HEK293 (cell line): ENCODE measurements around the gene CCL8.

Experiments used
- CTCF ChIA-PET: fragments of 350-600 bp; formaldehyde crosslinking; extraction: SDS; loops from one replicate; lab custom pipeline; 2021; ENCODE audit warnings: antibody characterized with exemption; lab: Yijun Ruan, JAX
- POLR2A ChIA-PET: fragments of 300-600 bp; formaldehyde crosslinking; extraction: SDS; loops from one replicate; lab custom pipeline; 2020; ENCODE audit warnings: antibody characterized with exemption, inconsistent platforms; lab: Yijun Ruan, JAX
- H3K27ac ChIP-seq: fragments of 200-500 bp; sonication (Bioruptor generic); 2 replicates; pipeline ENCODE4 v1.5.1; 2014; ENCODE audit warnings: low read depth, low read length, control low read depth, inconsistent platforms; ENCODE audit errors: extremely low read depth
- H3K36me3 ChIP-seq, 2 experiments: fragments of 200-500 bp in 1 of 2; sonication (Bioruptor generic) in 1 of 2; 1 replicate in 1 of 2; 2 replicates in 1 of 2; pipeline ENCODE4 v1.5.1; 2014 to 2017; ENCODE audit warnings: inconsistent platforms in 2 of 2, low read length in 2 of 2; ENCODE audit not compliant: control insufficient read depth in 2 of 2, insufficient read depth in 1 of 2
- H3K4me1 ChIP-seq: fragments of 200-500 bp; sonication (Bioruptor generic); 2 replicates; pipeline ENCODE4 v1.5.1; 2014; ENCODE audit warnings: mild to moderate bottlenecking, low read length, inconsistent platforms; ENCODE audit not compliant: control insufficient read depth, insufficient read depth
- H3K4me3 ChIP-seq: 2 replicates; pipeline ENCODE4 v1.5.1; 2011; ENCODE audit warnings: low read depth, mild to moderate bottlenecking, control low read depth, low read length, moderate library complexity
- H3K9me3 ChIP-seq: fragments of 200-500 bp; sonication (Bioruptor generic); 2 replicates; pipeline ENCODE4 v1.5.1; 2014; ENCODE audit warnings: low read depth, low read length, inconsistent platforms; ENCODE audit not compliant: control insufficient read depth, insufficient read depth
- MZF1 ChIP-seq: fragments of 450-650 bp; formaldehyde crosslinking; IDR thresholded peaks from 2 replicates; pipeline ENCODE4 v1.5.1; 2017; ENCODE audit warnings: missing biosample characterization, missing genetic modification characterization, borderline replicate concordance
- ZBTB17 ChIP-seq: fragments of 450-650 bp; formaldehyde crosslinking; IDR thresholded peaks from 2 replicates; pipeline ENCODE4 v1.5.1; 2016; ENCODE audit warnings: missing biosample characterization, missing genetic modification characterization
- ZEB2 ChIP-seq: fragments of 450-650 bp; formaldehyde crosslinking; IDR thresholded peaks from 2 replicates; pipeline ENCODE4 v1.5.1; 2016; ENCODE audit warnings: missing biosample characterization, missing genetic modification characterization
- ZFHX2 ChIP-seq: fragments of 450-650 bp; formaldehyde crosslinking; conservative IDR thresholded peaks from 2 replicates; pipeline ENCODE4 v1.5.1; 2016; ENCODE audit warnings: missing biosample characterization, missing genetic modification characterization
- ZFP37 ChIP-seq: fragments of 450-650 bp; formaldehyde crosslinking; IDR thresholded peaks from 2 replicates; pipeline ENCODE4 v1.5.1; 2016; ENCODE audit warnings: missing biosample characterization, missing genetic modification characterization
- ZNF112 ChIP-seq: fragments of 450-650 bp; formaldehyde crosslinking; IDR thresholded peaks from 2 replicates; pipeline ENCODE4 v1.5.0; 2017; ENCODE audit warnings: missing biosample characterization, missing genetic modification characterization
- ZNF155 ChIP-seq: fragments of 450-650 bp; formaldehyde crosslinking; IDR thresholded peaks from 2 replicates; pipeline ENCODE4 v1.5.1; 2016; ENCODE audit warnings: missing biosample characterization, missing genetic modification characterization
- ZNF16 ChIP-seq: fragments of 450-650 bp; formaldehyde crosslinking; IDR thresholded peaks from 2 replicates; pipeline ENCODE4 v1.5.1; 2016; ENCODE audit warnings: low read depth, missing biosample characterization, missing genetic modification characterization
- ZNF211 ChIP-seq: fragments of 450-650 bp; formaldehyde crosslinking; IDR thresholded peaks from 2 replicates; pipeline ENCODE4 v1.5.1; 2016; ENCODE audit warnings: low read depth, missing biosample characterization, missing genetic modification characterization
- ZNF223 ChIP-seq: fragments of 450-650 bp; formaldehyde crosslinking; IDR thresholded peaks from 2 replicates; pipeline ENCODE4 v1.5.1; 2016; ENCODE audit warnings: missing biosample characterization, missing genetic modification characterization
- ZNF274 ChIP-seq, 2 experiments: fragments of 200-500 bp in 1 of 2; fragments of 450-650 bp in 1 of 2; sonication (Bioruptor generic) in 1 of 2; formaldehyde crosslinking in 1 of 2; IDR thresholded peaks; 2 replicates each; pipeline versions ENCODE4 v1.5.1 to v1.6.1; 2014 to 2016; ENCODE audit warnings: borderline replicate concordance in 1 of 2, inconsistent platforms in 1 of 2, low read length in 1 of 2, missing biosample characterization in 1 of 2, missing genetic modification characterization in 1 of 2
- ZNF394 ChIP-seq: fragments of 450-650 bp; formaldehyde crosslinking; IDR thresholded peaks from 2 replicates; pipeline ENCODE4 v1.5.1; 2016; ENCODE audit warnings: missing biosample characterization, missing genetic modification characterization, mild to moderate bottlenecking, moderate library complexity, borderline replicate concordance
- ZNF398 ChIP-seq: fragments of 450-650 bp; formaldehyde crosslinking; IDR thresholded peaks from 2 replicates; pipeline ENCODE4 v1.5.1; 2017; ENCODE audit warnings: missing biosample characterization, missing genetic modification characterization
- ZNF433 ChIP-seq: fragments of 450-650 bp; formaldehyde crosslinking; IDR thresholded peaks from 2 replicates; pipeline ENCODE4 v1.5.1; 2016; ENCODE audit warnings: missing biosample characterization, missing genetic modification characterization, low read depth
- ZNF449 ChIP-seq: fragments of 450-650 bp; formaldehyde crosslinking; IDR thresholded peaks from 2 replicates; pipeline ENCODE4 v1.5.1; 2017; ENCODE audit warnings: missing biosample characterization, mild to moderate bottlenecking, missing genetic modification characterization, moderate library complexity
- ZNF488 ChIP-seq: fragments of 450-650 bp; formaldehyde crosslinking; IDR thresholded peaks from 2 replicates; pipeline ENCODE4 v1.5.1; 2016; ENCODE audit warnings: missing biosample characterization, missing genetic modification characterization
- ZNF549 ChIP-seq: fragments of 450-650 bp; IDR thresholded peaks from 2 replicates; pipeline ENCODE4 v1.5.1; 2018; ENCODE audit warnings: missing biosample characterization, missing genetic modification characterization, mild to moderate bottlenecking, inconsistent platforms, moderate library complexity
- ZNF555 ChIP-seq: fragments of 450-650 bp; formaldehyde crosslinking; conservative IDR thresholded peaks from 2 replicates; pipeline ENCODE4 v1.5.1; 2017; ENCODE audit warnings: missing biosample characterization, mild to moderate bottlenecking, missing genetic modification characterization, inconsistent platforms
- ZNF585B ChIP-seq: fragments of 450-650 bp; formaldehyde crosslinking; IDR thresholded peaks from 2 replicates; pipeline ENCODE4 v1.5.1; 2016; ENCODE audit warnings: missing biosample characterization, missing genetic modification characterization
- ZNF600 ChIP-seq: fragments of 450-650 bp; formaldehyde crosslinking; IDR thresholded peaks from 2 replicates; pipeline ENCODE4 v1.5.1; 2016; ENCODE audit warnings: missing biosample characterization, missing genetic modification characterization
- ZNF639 ChIP-seq: fragments of 450-650 bp; formaldehyde crosslinking; IDR thresholded peaks from 2 replicates; pipeline ENCODE4 v1.5.1; 2016; ENCODE audit warnings: missing biosample characterization, missing genetic modification characterization
- ZNF660 ChIP-seq: fragments of 450-650 bp; IDR thresholded peaks from 2 replicates; pipeline ENCODE4 v1.5.1; 2018; ENCODE audit warnings: missing biosample characterization, mild to moderate bottlenecking, missing genetic modification characterization
- ZNF768 ChIP-seq: fragments of 450-650 bp; formaldehyde crosslinking; IDR thresholded peaks from 2 replicates; pipeline ENCODE4 v1.5.1; 2018; ENCODE audit warnings: missing biosample characterization, mild to moderate bottlenecking, missing genetic modification characterization

The CCL8 gene

GRCh38 chr17:34368196-34368945, 49.1 kb downstream of the CCL8 start:
- Histone ChIP-seq H3K4me3 (no peak overlapping the region), H3K4me1 (0 out of 2 replicates have a peak, but pooled peaks cover 9% of the 10 kb centered on the region), H3K27ac (no peak overlapping the region), H3K36me3 (no peaks in the 10 kb centered on the region), H3K9me3 (no peaks in the 10 kb centered on the region)
- CTCF ChIA-PET = interaction anchor here (0.6 to 2.6 kb wide), 6 partner anchors 19 to 729 kb away, joined by 3 to 18 read pairs (median 4); no protein-coding TSS in a partner anchor
- POLR2A ChIA-PET = no interaction called here
- TF ChIP-seq ZNF16 (tag by site-specific recombination) (no peak), ZNF274 (IDR thresholded peaks at IDR 0.05; ENCODE audit: low read length) (no peak), ZNF274 (tag by site-specific recombination; IDR thresholded peaks at IDR 0.05; ENCODE audit: borderline replicate concordance) (no peak), ZNF585B (tag by site-specific recombination) (no peak), ZNF155 (no peak)

- H3K4me3 ChIP-seq = no peak overlapping the region
- no peak overlapping the region for H3K27ac ChIP-seq
- no peaks in the 10 kb centered on the region for H3K9me3 ChIP-seq
- H3K36me3 ChIP-seq = no peaks in the 10 kb centered on the region
- no peak for TF ChIP-seq ZNF488 (tag by site-specific recombination)
- no peak for TF ChIP-seq ZNF433 (tag by site-specific recombination)
- TF ChIP-seq ZNF223 (tag by site-specific recombination) = no peak
- no peak for TF ChIP-seq ZNF449 (tag by site-specific recombination)
- no peak for TF ChIP-seq ZBTB17
- no peak for TF ChIP-seq ZNF211 (tag by site-specific recombination)
- no peak for TF ChIP-seq ZNF660 (tag by site-specific recombination)
- no peak for TF ChIP-seq ZNF555 (tag by site-specific recombination)
- TF ChIP-seq ZNF112 (tag by site-specific recombination) = no peak
- ChIA-PET POLR2A (no interaction called here), CTCF (interaction anchor here (0.6 to 6.8 kb wide), 7 partner anchors 7 to 730 kb away, joined by 3 to 61 read pairs (median 4); no protein-coding TSS in a partner anchor)
- 0 out of 2 replicates have a peak, but pooled peaks cover 9% of the 10 kb centered on the region for H3K4me1 ChIP-seq
Observed at GRCh38 chr17:34368946-34369500, 49.8 kb downstream of the CCL8 start.

- Histone ChIP-seq H3K4me3 (no peak overlapping the region), H3K36me3 (no peaks in the 10 kb centered on the region), H3K4me1 (0 out of 2 replicates have a peak, but pooled peaks cover 9% of the 10 kb centered on the region), H3K9me3 (no peaks in the 10 kb centered on the region), H3K27ac (no peak overlapping the region)
- POLR2A ChIA-PET = no interaction called here
- CTCF ChIA-PET = interaction anchor here (0.7 to 6.8 kb wide), 3 partner anchors 8 to 198 kb away, joined by 3 to 61 read pairs (median 18); no protein-coding TSS in a partner anchor
- TF ChIP-seq ZNF768 (tag by site-specific recombination) (no peak), MZF1 (no peak), ZEB2 (tag by site-specific recombination) (no peak), ZNF394 (no peak), ZFP37 (tag by site-specific recombination) (no peak), ZFHX2 (tag by site-specific recombination) (no peak), ZNF639 (tag by site-specific recombination) (no peak), ZNF600 (tag by site-specific recombination) (no peak), ZNF549 (no peak), ZNF398 (tag by site-specific recombination) (no peak)
Observed at GRCh38 chr17:34369571-34369970, 50.3 kb downstream of the CCL8 start.
